K562 (cell line): ENCODE data around the gene AKR1A1. TPM values are rescaled to one million over a fixed set of nuclear protein-coding genes. Genes with fewer than 3 reads are reported as not detected.

Experiments
- ATAC-seq: fragments of 200-7000 bp; cut with Tn5 transposase; 3 replicates; pipeline ENCODE4 v1.9.1; 2020; ENCODE audit warnings: moderate library complexity
- BruUV-seq: library from RNA; stranded (reverse); fragments of 400-500 nt; replicated peaks from 2 replicates; lab custom pipeline; 2021; lab: Mats Ljungman, UMichigan
- CTCF ChIA-PET: fragments of 300-600 bp; formaldehyde crosslinking; extraction: SDS; loops from one replicate; lab custom pipeline; 2021; ENCODE audit warnings: low intra/inter-chr PET ratio; lab: Yijun Ruan, JAX
- POLR2A ChIA-PET: fragments of 300-600, 350-650 bp; sonication (Branson Sonifier 250); formaldehyde crosslinking; extraction: SDS; loops from one replicate; lab custom pipeline; 2021; ENCODE audit warnings: antibody characterized with exemption, inconsistent platforms; lab: Yijun Ruan, JAX
- DNase-seq, 4 experiments: peaks; one replicate each; pipeline versions ENCODE4 v3.0.0 to v3.0.0-alpha.2; 2011 to 2018; ENCODE audit warnings: low spot score in 3 of 4, mixed read lengths in 3 of 4; ENCODE audit errors: extremely low read depth in 1 of 4
- FAIRE-seq: peaks from 2 replicates; lab custom pipeline; 2011; peaks lifted over from hg19 to GRCh38; lab: Jason Lieb, UNC
- H2AFZ ChIP-seq: 2 replicates; pipeline ENCODE4 v1.6.0; 2011; ENCODE audit warnings: low read depth, low read length, control low read depth, inconsistent platforms
- H3K27ac ChIP-seq: fragments of 200-600 bp; 3 replicates; pipeline ENCODE4 v1.8.0; 2011; ENCODE audit warnings: low read depth, mild to moderate bottlenecking, control low read depth, inconsistent platforms, low read length, moderate library complexity, mixed read lengths; ENCODE audit errors: extremely low read depth
- H3K27me3 ChIP-seq, 2 experiments: fragments of 300-600 bp in 1 of 2; 2 replicates in 1 of 2; 3 replicates in 1 of 2; pipeline versions ENCODE4 v1.6.0 to v1.8.0; 2011; ENCODE audit warnings: inconsistent platforms in 2 of 2, low read length in 2 of 2, mild to moderate bottlenecking in 1 of 2, mixed read lengths in 1 of 2, moderate library complexity in 1 of 2; ENCODE audit not compliant: control insufficient read depth in 2 of 2, insufficient read depth in 2 of 2
- H3K36me3 ChIP-seq: fragments of 300-600 bp; 3 replicates; pipeline ENCODE4 v1.8.0; 2011; ENCODE audit warnings: mild to moderate bottlenecking, low read length, inconsistent platforms; ENCODE audit not compliant: control insufficient read depth, insufficient read depth
- H3K4me1 ChIP-seq, 2 experiments: fragments of 200-600 bp in 1 of 2; replicated peaks in 1 of 2; 2 replicates in 1 of 2; 3 replicates in 1 of 2; pipeline versions ENCODE4 v1.5.1 to v1.8.0; 2011; ENCODE audit warnings: inconsistent platforms in 2 of 2, low read length in 2 of 2, mild to moderate bottlenecking in 1 of 2, mixed read lengths in 1 of 2, moderate library complexity in 1 of 2; ENCODE audit not compliant: control insufficient read depth in 2 of 2, insufficient read depth in 2 of 2
- H3K4me2 ChIP-seq: 2 replicates; pipeline ENCODE4 v1.6.1; 2011; ENCODE audit warnings: low read length, control low read depth, inconsistent platforms, mixed read lengths; ENCODE audit not compliant: insufficient read depth
- H3K4me3 ChIP-seq: fragments of 200-600 bp; sonication (generic), shearing (Covaris generic); 2 replicates; pipeline ENCODE4 v1.5.1; 2016; ENCODE audit warnings: control low read depth, inconsistent platforms
- H3K79me2 ChIP-seq: fragments of 200-600 bp; 3 replicates; pipeline ENCODE4 v1.8.0; 2011; ENCODE audit warnings: low read length, inconsistent platforms; ENCODE audit not compliant: control insufficient read depth, insufficient read depth
- H3K9ac ChIP-seq, 2 experiments: 2 replicates each; pipeline versions ENCODE4 v1.6.0 to v1.6.1; 2011; ENCODE audit warnings: low read depth in 2 of 2, low read length in 2 of 2, control low read depth in 1 of 2, inconsistent platforms in 1 of 2, mild to moderate bottlenecking in 1 of 2, mixed read lengths in 1 of 2; ENCODE audit not compliant: insufficient read depth in 1 of 2
- H3K9me1 ChIP-seq: one replicate; pipeline ENCODE4 v1.6.0; 2011; ENCODE audit warnings: inconsistent platforms, mild to moderate bottlenecking, low read length, moderate library complexity; ENCODE audit not compliant: control insufficient read depth, insufficient read depth
- H3K9me3 ChIP-seq: replicated peaks from 2 replicates; pipeline ENCODE4 v1.5.1; 2011; ENCODE audit warnings: low read depth, low read length, inconsistent platforms; ENCODE audit not compliant: control insufficient read depth, insufficient read depth
- H4K20me1 ChIP-seq: replicated peaks from 2 replicates; pipeline ENCODE4 v1.6.1; 2011; ENCODE audit warnings: low read length, inconsistent platforms, mixed read lengths; ENCODE audit not compliant: control insufficient read depth, insufficient read depth
- DDX20 ChIP-seq: fragments of 450-650 bp; IDR thresholded peaks from 2 replicates; pipeline ENCODE4 v1.6.1; 2016; ENCODE audit warnings: missing genetic modification characterization, low read depth, mild to moderate bottlenecking, missing compliant biosample characterization, moderate library complexity
- NELFE ChIP-seq: IDR thresholded peaks from 2 replicates; pipeline ENCODE4 v1.6.1; 2011; ENCODE audit warnings: mild to moderate bottlenecking; ENCODE audit not compliant: insufficient read depth, insufficient read length
- NR4A1 ChIP-seq, 2 experiments: fragments of 250-450 bp in 1 of 2; fragments of 450-650 bp in 1 of 2; sonication (Bioruptor Pico) in 1 of 2; IDR thresholded peaks; 2 replicates each; pipeline versions ENCODE4 v1.4.0 to v1.6.1; 2016 to 2020; ENCODE audit warnings: mild to moderate bottlenecking in 2 of 2, missing compliant biosample characterization in 1 of 2, missing genetic modification characterization in 1 of 2, moderate library complexity in 1 of 2
- PKNOX1 ChIP-seq: fragments of 450-650 bp; IDR thresholded peaks from 2 replicates; pipeline ENCODE4 v1.6.1; 2016
- WGBS: fragments of 100-300 bp; shearing (Covaris generic); methylation state at CpG from one replicate; pipeline ENCODE4 v1.1.6; 2016; ENCODE audit warnings: low coverage, mixed read lengths; ENCODE audit not compliant: insufficient coverage; ENCODE audit errors: missing lambda C conversion rate; 5-methylcytosine and 5-hydroxymethylcytosine counted together
- in situ Hi-C: fragments of 300-500 bp; cut with MboI; formaldehyde crosslinking; loops from 4 replicates; pipeline ENCODE4 v1.15.0; 2018; ENCODE audit warnings: inconsistent platforms, mixed read lengths
- intact Hi-C: fragments of 100-400 bp; cut with micrococcal nuclease; formaldehyde crosslinking; loops from 2 replicates; pipeline ENCODE4 v1.14.2; 2022
- polyA plus RNA-seq, 8 experiments: library from polyadenylated mRNA; depleted of rRNA in 4 of 8; stranded (reverse) in 5 of 8; unstranded in 3 of 8; fragments of >200 nt; fragmentation: Nextera tagmentation in 2 of 8; fragmentation: Illumina TruSeq in 1 of 8; extraction: Ambion mirVana in 2 of 8; extraction: Trizol in 1 of 8; gene quantifications; 2 replicates each; pipeline versions ENCODE4 v1.2.1 to v1.2.3, GENCODE V29; 2011 to 2014; ENCODE audit warnings: inconsistent platforms in 1 of 8, missing spikeins in 1 of 8
- total RNA-seq, 7 experiments: library from RNA; depleted of rRNA in 6 of 7; stranded (reverse); fragments of >200 nt in 6 of 7; fragmentation: Illumina TruSeq in 2 of 7; extraction: Trizol in 2 of 7; gene quantifications; 2 replicates each; pipeline versions ENCODE4 v1.2.1 to v1.2.3, GENCODE V29; 2011 to 2021; ENCODE audit warnings: low replicate concordance in 1 of 7

AKR1A1 gene
- total and polyA plus RNA-seq, 9 of the 15 experiments (the other 6 are each of a cell fraction or from before 2014, with no cell fraction given): 68.6 to 211 (median 132) TPM

- H2AFZ ChIP-seq: peak overlapping the region; percentile 58
- no peaks in the 10 kb centered on the region for H3K9me1 ChIP-seq
- peaks cover 15 to 19% of the 10 kb centered on the region in 2 experiments for H3K4me1 ChIP-seq
- peaks cover 5% of the 10 kb centered on the region for H3K79me2 ChIP-seq
- no peaks in the 10 kb centered on the region for H3K27me3 ChIP-seq
- H3K4me2 ChIP-seq: no peak overlapping the region
- H3K9ac ChIP-seq: no peak overlapping the region
- no TSS peak for BruUV-seq
- in situ Hi-C loops (no loop called here), intact Hi-C loops (no loop called here)
- no peak for FAIRE-seq
- CTCF ChIA-PET: no interaction called here
- H4K20me1 ChIP-seq: no peaks in the 10 kb centered on the region
- H3K27ac ChIP-seq: no peak overlapping the region
- no peak for TF ChIP-seq NELFE
- no peak for TF ChIP-seq NR4A1 (CRISPR knock-in tag; IDR thresholded peaks at IDR 0.05)
- no peak for TF ChIP-seq NR4A1 (tag; IDR thresholded peaks at IDR 0.05)
- TF ChIP-seq DDX20: no peak
- TF ChIP-seq PKNOX1: peak; percentile 50; the same call in 1 of the 2 replicates
- POLR2A ChIA-PET: interaction anchor here (0.6 to 6.3 kb wide), 12 partner anchors 8 to 883 kb away, joined by 3 to 87 read pairs (median 4); partner anchors contain the start of genes CCDC163, MMACHC, NASP and PRDX1
- WGBS: 59% methylated on average over 7 of the region's 7 CpGs
- peak in 1 of 4 experiments; percentile 2 for DNase-seq
- no peaks in the 10 kb centered on the region for H3K9me3 ChIP-seq
- no peaks in the 10 kb centered on the region for H3K36me3 ChIP-seq
- no peak overlapping the region for H3K4me3 ChIP-seq
- 0 out of 3 replicates have a peak, but pooled peaks have one; percentile 3 for ATAC-seq
Measured at GRCh38 chr1:45545553-45546310, 4.9 kb upstream of the AKR1A1 start.
